GM23338 (cell line): ENCODE data around the gene WWOX.

Source experiments
- JUNB ChIP-seq: IDR thresholded peaks from one replicate; pipeline ENCODE4 v1.6.1; 2016; ENCODE audit warnings: antibody characterized with exemption; ENCODE audit not compliant: unreplicated experiment
- NANOG ChIP-seq: IDR thresholded peaks from 2 replicates; pipeline ENCODE4 v1.6.1; 2016; ENCODE audit warnings: antibody characterized with exemption, borderline replicate concordance
- POLR2AphosphoS5 ChIP-seq: IDR thresholded peaks from 2 replicates; pipeline ENCODE4 v1.6.1; 2016; ENCODE audit warnings: antibody characterized with exemption, low read depth
- ZNF331 ChIP-seq: fragments of 250-450 bp; sonication (Bioruptor Pico); IDR thresholded peaks from 2 replicates; pipeline ENCODE4 v1.5.0; 2020; ENCODE audit warnings: low read depth, mild to moderate bottlenecking, moderate library complexity
- TF ChIP-seq, protein P1 (sequence below), 2 experiments: fragments of 200-600 bp in 1 of 2; sonication (generic) in 1 of 2; conservative IDR thresholded peaks; 2 replicates each; pipeline versions ENCODE4 v1.5.1 to v1.6.1; 2016 to 2017; ENCODE audit warnings: antibody characterized with exemption in 2 of 2, low read depth in 2 of 2, mild to moderate bottlenecking in 2 of 2, moderate library complexity in 1 of 2

- TF ChIP-seq, protein P1, sequence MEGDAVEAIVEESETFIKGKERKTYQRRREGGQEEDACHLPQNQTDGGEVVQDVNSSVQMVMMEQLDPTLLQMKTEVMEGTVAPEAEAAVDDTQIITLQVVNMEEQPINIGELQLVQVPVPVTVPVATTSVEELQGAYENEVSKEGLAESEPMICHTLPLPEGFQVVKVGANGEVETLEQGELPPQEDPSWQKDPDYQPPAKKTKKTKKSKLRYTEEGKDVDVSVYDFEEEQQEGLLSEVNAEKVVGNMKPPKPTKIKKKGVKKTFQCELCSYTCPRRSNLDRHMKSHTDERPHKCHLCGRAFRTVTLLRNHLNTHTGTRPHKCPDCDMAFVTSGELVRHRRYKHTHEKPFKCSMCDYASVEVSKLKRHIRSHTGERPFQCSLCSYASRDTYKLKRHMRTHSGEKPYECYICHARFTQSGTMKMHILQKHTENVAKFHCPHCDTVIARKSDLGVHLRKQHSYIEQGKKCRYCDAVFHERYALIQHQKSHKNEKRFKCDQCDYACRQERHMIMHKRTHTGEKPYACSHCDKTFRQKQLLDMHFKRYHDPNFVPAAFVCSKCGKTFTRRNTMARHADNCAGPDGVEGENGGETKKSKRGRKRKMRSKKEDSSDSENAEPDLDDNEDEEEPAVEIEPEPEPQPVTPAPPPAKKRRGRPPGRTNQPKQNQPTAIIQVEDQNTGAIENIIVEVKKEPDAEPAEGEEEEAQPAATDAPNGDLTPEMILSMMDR (conservative IDR thresholded peaks at IDR 0.05; ENCODE audit: low read depth in 2 of 2) = no peak
- TF ChIP-seq POLR2AphosphoS5 (no peak), JUNB (no peak), ZNF331 (CRISPR knock-in tag) (no peak), NANOG (no peak)
These were observed 832.2 kb downstream of the WWOX start for GRCh38 chr16:78931678-78932077.
